ENCODE results near the gene PLXNA4.
"Not testable (repeated sequence)": the region's sequence is repeated elsewhere in the genome, so short reads cannot be mapped to it uniquely, and the experiment has no call there.

The PLXNA4 gene

DNA sequence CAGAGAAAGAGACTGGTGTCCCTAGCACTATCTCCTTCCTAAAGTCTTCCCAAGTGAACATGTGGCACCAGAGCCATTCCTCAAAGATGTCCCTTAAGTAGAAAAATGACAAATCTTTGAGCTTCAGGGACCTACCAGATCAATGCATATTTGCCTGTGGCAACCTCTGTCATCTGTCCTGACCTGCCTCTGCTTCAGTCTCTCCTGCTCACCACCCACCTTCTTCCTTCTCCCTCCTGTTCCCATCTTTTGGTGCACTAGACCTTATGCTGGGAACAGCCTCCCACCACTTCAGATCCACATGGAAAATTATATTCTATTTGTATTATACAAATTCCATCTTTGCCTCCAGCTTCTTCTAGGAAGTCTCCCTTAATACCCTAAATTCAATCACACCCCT is 386.4 kb downstream of the PLXNA4 start:
- no peak for DNase-seq

DNA sequence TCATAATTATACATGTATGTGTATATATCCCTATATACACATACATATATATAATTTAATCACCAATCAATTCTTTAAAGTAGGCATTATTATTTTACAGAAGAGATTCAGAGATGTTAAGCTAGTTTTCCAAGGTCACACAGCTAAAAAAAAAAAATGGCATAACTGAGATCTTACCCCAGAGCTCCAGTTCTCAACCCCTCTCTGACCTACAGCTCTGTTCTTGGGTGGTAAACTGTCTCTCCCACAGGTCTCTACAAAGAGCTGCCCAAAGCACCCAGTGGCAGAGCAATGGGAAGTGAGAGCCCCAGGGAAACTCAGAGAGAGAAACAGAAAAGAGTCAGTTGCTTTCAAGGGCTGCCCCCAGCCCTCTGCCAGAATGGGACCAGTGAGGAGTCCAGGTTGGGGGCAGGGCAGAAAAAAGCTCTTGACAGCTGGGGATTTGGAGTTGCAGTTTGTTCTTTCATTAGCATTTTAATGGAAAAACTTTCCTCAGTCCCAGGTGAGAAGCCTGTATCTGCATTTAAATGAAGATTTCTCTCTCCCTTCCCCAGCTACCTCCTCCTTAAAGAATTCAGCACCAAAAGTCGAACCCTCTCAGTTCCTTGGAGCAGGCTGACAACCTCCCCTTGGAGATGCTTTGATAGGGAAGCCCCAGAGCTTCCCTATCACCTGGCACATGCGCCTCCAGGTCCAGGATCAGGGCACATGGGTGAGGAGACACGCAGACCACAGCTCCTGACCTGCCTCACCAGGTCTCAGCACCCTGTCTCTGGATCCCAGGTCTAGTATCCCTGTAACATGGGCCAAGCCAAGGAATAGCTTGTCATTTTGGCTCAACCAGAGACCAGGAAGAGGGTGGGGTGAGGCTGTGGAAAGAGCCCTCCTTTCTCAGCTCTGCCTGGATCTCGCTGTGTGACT is 388.1 kb downstream of the PLXNA4 start:
- no peak for DNase-seq

DNA sequence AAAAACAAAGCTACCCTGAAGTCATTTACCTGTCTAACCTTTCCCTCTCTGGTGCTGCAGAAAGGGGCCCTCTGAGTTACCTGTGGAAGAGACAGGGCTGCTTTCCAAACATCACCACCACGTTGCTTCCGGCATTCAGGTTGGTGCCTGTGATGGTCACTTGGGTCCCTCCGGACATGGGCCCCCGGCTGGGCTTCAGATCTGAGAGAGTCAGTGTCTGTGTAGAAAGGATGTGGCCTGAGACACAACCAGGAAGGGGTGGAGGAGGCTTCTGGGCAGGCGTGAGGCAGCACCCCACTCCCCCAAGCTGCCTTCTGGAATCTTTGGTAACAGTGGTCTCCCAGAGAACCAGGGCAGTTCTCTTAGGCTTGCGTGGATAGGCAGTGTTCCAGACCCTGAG is 388.9 kb downstream of the PLXNA4 start:
- DNase-seq: no peak

DNA sequence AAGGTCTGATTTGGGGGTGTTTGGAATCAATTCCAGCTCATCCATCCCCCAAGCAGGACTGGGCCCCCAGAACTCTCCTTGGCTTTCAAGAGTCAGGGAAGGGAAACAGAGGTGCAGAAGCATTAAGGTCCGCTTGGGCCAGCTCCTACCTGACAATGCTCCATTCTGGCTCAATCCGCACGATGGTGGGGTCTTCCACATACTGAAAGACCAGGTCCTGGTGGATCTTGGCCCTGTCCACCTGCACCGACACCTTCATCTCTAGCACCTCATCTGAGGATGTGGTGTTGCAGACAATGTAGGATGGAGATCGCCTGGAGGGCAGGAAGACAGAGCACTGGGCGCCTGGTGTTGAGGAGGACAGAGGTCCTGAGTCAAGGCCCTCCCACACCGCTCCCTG is 391.1 kb downstream of the PLXNA4 start:
- DNase-seq: no peak

DNA sequence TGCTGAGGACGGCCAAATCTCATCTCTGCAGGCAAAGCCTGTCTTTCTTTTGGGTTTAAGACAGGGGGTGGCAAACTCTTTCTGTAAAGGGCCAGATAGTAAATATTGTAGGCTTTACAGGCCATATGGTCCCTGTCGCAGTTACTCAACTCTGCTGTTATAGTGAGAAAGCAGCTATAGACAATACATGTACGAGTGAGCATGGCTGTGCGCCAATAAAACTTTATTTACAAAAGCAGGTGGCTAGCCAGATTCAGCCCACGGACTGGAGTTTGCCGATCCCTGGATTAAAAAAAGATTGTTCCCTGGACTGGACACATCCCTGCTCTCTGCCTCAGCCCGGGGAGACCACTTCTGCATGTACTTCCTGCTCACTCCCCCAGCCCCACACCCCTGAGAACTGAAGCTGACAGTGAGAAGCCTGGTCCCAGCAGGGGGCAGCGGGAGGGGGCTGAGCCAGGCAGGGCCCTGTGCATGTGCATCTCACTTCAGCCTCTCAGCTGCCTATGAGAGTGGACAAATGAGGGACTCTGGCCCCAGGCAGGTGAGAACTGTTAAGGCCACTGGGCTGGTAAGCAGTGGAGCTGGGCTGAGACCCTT is 392.4 kb downstream of the PLXNA4 start:
- no peak for DNase-seq

DNA sequence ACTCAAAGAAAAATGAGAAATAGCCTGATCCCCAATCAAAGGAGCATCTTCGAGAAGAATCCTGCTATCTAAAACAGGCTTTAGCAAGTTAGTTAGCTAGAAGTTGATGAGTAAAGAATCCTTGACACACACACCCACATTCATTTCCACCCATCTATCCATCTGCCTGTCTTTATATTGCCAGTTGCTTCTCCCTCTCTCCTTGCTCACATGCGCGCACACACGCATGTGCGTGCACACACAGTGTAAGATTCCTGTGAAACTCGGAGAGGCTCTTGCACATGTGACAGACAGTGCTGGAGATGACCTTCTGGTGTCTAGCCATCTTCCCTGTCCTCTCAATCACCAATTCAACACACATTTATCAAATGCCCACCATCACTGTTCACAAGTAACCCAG is 393.3 kb downstream of the PLXNA4 start:
- no peak for DNase-seq

DNA sequence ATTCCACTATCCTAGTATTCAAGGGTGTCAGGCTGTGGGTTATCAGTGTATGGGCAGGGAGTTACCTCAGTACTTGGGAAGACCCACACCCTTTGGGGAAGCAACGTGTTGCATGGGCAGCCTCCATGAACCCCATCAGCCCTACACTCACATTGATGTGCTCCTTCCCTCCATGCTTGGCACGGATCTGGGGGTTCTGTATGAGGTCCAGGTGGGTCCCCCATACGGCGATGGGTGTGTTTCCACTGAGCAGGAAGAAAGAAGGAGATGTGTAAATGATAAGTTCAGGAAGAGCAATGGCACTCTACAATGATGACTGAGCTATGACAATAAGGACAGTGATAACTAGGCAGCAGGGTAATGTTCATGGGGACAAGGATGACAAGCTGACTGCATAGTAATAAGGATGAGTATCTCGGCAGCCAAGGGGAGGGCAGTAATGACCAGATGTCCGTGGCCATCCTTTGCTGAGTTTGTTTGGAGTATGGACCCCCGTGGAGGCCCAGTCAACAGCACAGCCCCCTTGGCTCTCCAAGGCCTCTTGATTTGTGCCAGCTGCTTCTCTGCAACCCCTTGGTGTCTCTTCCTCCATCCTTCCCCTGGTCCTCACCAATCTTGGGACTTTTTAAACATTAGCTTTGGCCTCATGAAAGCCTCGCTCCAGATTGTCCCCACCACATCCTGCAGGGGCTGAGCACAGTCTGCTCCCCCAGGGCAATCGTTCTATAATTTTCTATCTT is 394.2 kb downstream of the PLXNA4 start:
- no peak for DNase-seq

DNA sequence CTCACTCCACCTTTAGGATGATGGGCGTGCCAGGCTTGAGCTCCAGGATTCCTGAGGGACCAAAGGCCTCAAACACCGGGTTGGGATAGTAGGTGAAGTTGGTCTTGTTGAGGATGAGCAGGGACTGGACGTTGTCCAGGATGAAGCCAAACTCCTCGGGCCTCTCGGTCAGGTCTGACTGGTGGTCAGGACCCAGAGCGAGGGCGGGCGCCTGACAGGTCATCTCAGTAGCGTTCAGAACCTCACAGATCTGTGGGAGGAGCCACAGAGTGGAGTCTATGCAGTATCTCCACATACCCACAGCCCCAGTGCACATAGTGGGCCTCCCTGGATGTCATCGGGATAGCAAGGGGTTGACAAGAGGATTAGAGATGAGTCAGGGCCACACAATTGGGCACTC is 394.9 kb downstream of the PLXNA4 start:
- no peak for DNase-seq

DNA sequence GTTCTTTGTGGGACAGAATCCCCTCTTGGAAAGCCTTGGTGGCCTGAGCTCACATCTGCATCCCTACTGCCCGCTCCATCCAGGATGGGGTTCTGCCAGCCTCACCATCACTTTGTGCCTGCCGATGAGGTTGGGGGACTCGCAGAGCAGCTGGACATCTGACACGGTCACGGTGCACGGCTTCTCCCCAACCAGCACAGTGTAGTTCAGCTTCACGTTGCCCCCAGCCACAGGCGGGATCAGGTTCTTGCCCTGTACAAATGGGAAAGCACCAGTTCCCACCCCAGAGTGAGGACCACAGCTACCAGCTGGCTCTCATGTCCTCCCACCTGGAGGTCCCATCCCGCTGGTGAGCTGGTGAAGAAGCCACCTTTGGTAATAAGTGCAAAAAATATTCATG is 395.8 kb downstream of the PLXNA4 start:
- DNase-seq: no peak

DNA sequence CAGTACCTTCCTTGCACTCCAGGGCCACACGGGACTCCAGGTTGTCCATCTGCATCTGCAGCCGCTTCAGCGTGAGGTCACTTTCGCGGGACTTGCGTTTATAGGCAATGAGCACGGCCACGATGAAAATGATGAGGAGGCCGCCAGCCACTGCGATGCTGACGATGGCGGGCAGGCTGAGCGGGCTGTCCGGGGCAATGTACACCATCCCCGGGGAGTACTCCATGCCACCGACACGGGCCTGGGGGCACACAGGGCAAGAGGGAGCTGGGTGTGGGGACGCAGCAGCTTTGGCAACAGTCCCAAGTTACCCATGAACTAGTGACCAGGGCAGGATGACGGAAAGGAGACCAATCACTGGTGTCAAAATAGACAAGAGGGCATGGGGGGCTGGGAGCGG is 396.6 kb downstream of the PLXNA4 start:
- DNase-seq: no peak

DNA sequence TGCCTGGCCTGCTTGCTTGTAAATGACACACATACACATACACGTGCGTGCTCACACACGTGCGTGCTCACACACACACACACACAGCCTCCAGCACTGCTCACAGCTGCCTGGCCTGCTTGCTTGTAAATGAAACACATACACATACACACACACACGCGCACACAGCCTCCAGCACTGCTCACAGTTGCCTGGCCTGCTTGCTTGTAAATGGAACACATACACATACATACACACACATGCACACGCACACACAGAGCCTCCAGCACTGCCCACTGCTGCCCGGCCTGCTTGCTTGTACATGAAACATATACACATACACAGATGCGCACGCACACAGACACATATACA is 397.2 kb downstream of the PLXNA4 start:
- no peak for DNase-seq

DNA sequence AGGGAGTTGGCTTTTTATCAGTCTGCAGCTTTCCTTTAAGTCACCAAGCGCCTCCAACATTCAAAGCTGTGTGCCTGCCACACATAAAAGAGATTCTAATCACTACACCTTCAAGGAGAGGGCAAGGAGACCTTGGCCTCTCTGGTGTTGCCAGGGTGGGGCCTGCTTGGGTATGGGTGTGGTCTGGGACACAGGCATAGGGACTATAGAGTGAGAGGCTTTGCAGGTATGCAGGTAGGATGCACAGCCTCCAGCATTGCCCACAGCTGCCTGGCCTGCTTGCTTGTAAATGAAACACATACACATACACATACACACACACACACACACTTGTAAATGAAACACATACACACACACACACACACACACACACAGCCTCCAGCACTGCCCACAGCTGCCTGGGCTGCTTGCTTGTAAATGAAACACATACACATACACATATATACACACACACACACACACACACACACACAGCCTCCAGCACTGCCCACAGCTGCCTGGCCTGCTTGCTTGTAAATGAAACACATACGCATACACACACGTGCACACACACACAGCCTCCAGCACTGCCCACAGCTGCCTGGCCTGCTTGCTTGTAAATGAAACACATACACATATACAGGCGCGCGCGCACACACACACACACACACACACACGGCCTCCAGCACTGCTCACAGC is 397.7 kb downstream of the PLXNA4 start:
- not testable (repeated sequence) for DNase-seq

DNA sequence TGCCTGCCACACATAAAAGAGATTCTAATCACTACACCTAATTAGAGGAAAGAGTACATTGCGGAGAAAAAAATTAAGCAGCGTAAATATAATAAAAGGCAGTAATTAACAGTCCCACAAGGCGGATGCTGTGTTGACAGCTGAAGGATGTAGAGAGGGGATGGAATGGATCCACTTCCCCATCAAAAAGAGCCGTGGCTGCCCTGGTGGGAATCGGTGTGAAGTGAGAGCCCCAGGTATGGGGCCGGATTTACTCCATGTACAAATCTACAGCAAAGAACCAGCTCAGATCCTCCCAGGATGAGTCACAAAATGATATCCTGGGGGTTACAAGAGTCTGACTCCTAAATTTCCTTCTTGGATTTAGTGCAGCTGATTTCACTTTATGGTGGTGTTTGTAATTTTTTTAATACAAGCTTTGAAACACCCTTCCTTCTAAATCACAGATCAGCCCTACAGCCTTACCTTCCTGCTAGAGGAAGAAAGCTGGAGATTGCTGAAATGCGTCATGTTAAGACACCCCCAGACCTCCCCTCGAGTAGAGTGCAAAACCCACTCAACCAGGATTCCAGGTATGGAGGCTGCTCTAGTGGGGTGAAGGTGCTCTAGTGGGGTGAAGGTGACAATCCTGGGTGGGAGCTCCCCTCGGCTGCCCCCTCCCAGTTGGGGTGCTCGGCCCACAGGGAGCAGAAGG is 398.4 kb downstream of the PLXNA4 start:
- no peak for DNase-seq

DNA sequence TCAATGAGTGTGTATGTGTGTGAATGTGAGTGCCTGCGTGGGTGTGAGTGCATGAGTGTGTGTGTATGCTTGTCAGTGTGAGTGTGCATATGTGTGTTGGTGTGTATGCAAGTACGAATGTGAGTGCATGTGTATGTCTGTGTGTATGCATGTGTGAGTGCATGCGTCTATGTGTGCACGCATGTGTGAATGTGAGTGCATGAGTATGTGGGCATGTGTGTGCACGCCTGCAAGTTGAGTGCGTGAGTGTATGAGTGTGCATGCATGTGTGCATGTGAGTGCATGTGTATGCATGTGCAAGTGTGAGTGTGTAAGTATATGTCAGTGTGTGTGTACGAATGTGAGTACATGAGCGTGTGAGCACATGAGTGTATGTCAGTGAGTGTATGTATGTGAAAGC is 399.6 kb downstream of the PLXNA4 start:
- DNase-seq: no peak

DNA sequence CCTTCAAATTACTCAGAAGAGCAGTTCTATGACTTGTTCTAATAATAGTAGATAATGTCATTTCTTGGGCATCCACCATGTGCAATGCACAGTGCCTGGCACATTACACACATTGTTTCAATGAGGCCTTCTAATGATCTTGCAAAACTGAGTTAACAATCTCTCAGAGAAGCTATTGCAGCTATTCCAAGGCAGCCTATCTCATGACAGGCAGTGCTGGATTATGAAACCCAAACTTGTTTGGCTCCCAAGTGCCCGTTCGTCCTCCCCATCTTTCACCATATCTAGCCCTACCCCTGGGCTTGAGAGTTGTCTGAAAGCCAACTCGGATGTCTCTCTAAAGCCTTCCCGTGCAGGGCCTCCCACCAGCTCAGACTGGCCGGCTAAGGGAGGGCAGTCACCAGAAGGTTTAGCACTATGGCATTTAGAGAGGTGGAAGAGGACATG is 405.1 kb downstream of the PLXNA4 start:
- DNase-seq: no peak

DNA sequence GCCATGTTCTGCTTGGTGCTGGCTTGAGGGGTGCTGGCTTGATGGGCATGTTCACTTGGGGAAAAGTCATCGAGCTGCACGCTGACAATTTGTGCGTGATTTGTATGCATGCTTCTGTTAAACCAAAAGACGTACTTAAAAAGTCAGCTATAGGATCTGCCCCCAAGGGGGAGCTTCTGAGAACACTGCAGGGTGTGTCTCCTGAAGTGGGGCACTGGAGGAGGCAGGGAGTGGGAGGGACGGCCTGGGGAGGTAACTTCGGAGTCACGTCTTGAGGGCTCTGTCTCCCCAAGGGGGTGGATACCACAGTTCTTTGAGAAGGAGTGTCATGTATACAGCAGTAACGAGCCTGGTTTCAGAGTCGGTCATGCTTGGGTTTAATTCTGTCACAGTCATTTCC is 406.5 kb downstream of the PLXNA4 start:
- DNase-seq: no peak

DNA sequence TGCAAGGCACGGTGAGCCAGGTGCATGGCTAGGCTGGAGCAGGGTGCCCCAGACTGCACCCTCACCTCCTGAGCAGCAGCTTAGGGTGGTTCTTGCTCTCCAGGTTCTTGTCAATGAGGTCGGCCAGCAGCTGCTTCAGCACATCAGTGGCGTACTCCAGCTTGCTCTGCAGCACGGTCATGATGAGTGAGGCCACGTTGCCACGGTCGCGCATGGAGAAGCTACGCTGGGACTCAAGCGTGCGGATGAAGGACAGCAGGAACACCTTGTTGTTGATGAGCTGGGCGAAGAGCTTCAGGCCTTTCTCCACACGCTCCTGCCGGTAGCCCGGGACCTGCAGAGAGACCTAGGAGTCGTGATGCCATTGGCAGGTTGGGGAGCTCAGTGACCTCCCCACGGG is 408.0 kb downstream of the PLXNA4 start:
- no peak for DNase-seq

DNA sequence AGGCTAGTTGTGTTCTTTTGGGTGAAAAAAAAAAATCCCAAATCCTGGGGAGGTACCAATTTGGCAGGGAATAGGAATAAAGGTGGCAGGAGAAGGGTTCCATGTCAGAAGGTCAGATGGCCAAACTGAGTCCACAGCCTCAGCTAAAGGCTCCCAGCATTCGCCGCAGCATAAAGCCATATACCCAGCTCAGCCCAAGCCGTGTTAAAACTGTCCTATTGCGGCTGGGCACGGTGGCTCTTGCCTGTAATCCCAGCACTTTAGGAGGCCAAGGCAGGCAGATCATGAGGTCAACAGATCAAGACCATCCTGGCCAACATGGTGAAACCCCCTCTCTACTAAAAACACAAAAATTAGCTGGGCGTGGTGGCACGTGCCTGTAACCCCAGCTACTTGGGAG is 410.6 kb downstream of the PLXNA4 start:
- not testable (repeated sequence) for DNase-seq

DNA sequence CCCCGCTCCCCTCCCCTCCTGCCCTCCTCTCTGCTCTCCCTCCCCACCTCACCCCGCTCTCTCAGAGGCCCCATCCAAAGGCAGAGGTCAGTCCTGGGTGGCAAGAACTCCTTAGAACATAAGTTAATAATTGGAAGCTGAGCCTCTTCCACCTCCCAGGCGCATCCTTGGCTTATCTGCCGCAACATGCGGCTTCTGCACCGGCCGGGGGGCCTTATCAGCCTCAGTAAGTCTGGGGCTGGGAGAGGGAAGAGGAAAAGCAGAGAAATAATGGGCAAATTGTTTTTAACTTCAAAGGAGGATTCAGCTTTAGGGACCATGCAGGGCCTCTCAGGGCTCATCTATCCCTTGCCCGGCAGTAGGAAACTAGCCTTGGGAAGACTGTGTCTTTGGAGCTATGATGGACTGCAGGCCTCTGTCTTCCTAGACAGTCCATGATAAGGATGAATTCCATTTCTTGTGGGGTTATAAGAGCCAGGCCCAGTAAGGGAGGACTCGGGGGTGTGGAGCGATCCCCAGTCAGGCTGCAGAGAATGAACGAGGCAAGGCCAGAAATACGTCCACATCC is 411.6 kb downstream of the PLXNA4 start:
- no peak for DNase-seq

DNA sequence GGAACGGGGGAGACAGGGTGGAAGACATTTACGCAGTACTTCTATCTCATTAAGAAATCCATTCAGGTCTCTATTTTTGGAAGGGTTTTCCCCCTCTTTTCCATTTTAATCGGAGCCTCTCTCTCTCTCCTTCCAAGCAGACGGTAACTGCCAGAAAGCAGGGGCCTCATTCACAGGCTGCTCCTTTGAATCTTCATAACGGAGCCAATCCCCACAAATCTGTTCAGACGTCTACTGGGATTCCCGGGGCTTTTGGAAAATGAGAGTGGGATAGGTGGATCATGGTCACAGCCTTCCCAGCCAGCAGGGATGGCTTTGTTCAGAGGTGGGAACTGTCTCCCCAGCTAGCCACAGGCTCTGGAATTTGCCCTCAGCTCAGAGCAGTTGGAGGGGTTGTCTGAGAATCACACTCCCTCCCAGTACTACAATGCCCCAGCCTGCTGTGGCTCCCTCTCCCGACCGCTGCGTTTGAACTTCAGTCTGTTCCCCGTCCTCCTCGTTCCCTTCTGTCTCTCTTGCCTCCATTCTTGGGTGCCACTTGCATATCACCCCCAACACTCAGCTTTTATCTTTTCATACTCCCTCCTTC is 413.6 kb downstream of the PLXNA4 start:
- DNase-seq: no peak

DNA sequence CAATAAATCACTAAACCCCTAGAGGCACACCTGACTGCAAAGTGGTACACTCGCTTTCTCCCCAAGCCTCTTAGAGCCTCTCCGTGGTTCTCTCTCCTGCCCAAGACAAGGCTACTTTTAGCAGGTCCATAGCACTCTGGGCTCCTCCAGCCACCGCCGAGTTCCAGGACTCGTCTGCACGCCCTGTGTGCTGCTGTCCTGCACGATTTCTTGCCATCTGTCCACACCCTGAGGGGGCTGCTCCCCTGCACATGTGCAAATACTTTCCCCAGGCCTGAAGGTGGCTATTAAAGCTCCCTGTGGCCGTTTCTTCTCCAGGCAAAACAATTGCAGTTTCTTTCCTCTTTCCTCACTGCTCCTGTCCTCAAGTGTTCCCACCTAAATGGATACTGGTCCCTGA is 414.3 kb downstream of the PLXNA4 start:
- no peak for DNase-seq

DNA sequence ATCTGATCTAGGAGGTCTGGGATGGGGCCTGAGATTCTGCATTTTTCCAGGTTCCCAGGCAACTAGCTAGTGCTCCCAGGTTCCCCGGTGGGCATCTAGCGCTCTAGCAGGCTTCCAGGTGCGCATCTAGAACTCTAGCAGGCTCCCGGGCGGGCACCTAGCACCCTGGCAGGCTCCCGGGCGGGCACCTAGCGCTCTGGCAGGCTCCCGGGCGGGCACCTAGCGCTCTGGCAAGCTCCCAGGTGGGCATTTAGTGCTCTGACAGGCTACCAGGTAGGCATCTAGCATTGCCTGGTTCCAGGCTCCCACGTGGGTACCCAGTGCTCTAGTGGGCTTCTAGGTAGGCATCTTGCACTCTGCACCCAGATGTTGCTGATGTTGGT is 414.7 kb downstream of the PLXNA4 start:
- DNase-seq: no peak
